Osteocyte (in vitro differentiated cells): ENCODE results near the gene COL4A6. TPM values are rescaled to one million over a fixed set of nuclear protein-coding genes. Genes with fewer than 3 reads are reported as not detected.

ENCODE experiments used
- DNase-seq: peaks from one replicate; pipeline ENCODE4 v3.0.0; 2021; ENCODE audit warnings: mixed read lengths; ENCODE audit not compliant: unreplicated experiment; ENCODE audit errors: extremely low spot score
- H3K27ac Mint-ChIP-seq: one replicate; pipeline ENCODE4 v1.8.0; 2021; ENCODE audit warnings: mild to moderate bottlenecking, mixed read lengths; ENCODE audit not compliant: unreplicated experiment
- H3K27me3 Mint-ChIP-seq: one replicate; pipeline ENCODE4 v1.8.0; 2021; ENCODE audit warnings: mixed read lengths; ENCODE audit not compliant: unreplicated experiment
- H3K36me3 Mint-ChIP-seq: one replicate; pipeline ENCODE4 v1.8.0; 2021; ENCODE audit warnings: mixed read lengths; ENCODE audit not compliant: unreplicated experiment
- H3K4me1 Mint-ChIP-seq: one replicate; pipeline ENCODE4 v1.8.0; 2021; ENCODE audit warnings: mixed read lengths; ENCODE audit not compliant: unreplicated experiment
- H3K4me3 Mint-ChIP-seq: one replicate; pipeline ENCODE4 v1.8.0; 2021; ENCODE audit warnings: mild to moderate bottlenecking, moderate library complexity, mixed read lengths; ENCODE audit not compliant: unreplicated experiment
- H3K9me3 Mint-ChIP-seq: one replicate; pipeline ENCODE4 v1.8.0; 2021; ENCODE audit warnings: mixed read lengths; ENCODE audit not compliant: unreplicated experiment
- CTCF ChIP-seq: fragments of 200-600 bp; sonication (generic); IDR thresholded peaks from 2 replicates; pipeline ENCODE4 v1.5.0; 2021; ENCODE audit warnings: antibody characterized with exemption, mild to moderate bottlenecking, moderate library complexity
- total RNA-seq: library from RNA; stranded (reverse); gene quantifications from 2 replicates; pipeline ENCODE4 v1.2.1, GENCODE V29; 2021

Gene COL4A6
- total RNA-seq, 1 donor from 2014 or later, result 36.2 TPM

GRCh38 chrX:108114541-108114940, 323.7 kb downstream of the COL4A6 start:
- peaks cover 3% of the 10 kb centered on the region for H3K36me3 Mint-ChIP-seq
- H3K9me3 Mint-ChIP-seq, result no peaks in the 10 kb centered on the region
- H3K4me1 Mint-ChIP-seq, result no peaks in the 10 kb centered on the region
- DNase-seq, result no peak
- no peak for TF ChIP-seq CTCF
- H3K27ac Mint-ChIP-seq, result no peak overlapping the region
- H3K27me3 Mint-ChIP-seq, result no peaks in the 10 kb centered on the region
- no peak overlapping the region for H3K4me3 Mint-ChIP-seq

Other genes with a start within 250 kb of the COL4A6 start
- 535 and 547 TPM in 2 replicates for gene COL4A5, start 1.4 kb upstream of the COL4A6 start, total RNA-seq